GM18868 (cell line): Measurements from ENCODE around the gene UBR3.

Source experiments
- ATAC-seq: cut with Tn5 transposase; IDR thresholded peaks from one replicate; pipeline ENCODE4 v1.9.1; 2021; ENCODE audit warnings: mild to moderate bottlenecking, moderate library complexity; ENCODE audit not compliant: unreplicated experiment

The UBR3 gene

GRCh38 chr2:169999054-169999453 is 171.8 kb downstream of the UBR3 start:
- no peak for ATAC-seq

- ATAC-seq, result no peak
These were observed 174.8 kb downstream of the UBR3 start for GRCh38 chr2:170002096-170002495.

DNA sequence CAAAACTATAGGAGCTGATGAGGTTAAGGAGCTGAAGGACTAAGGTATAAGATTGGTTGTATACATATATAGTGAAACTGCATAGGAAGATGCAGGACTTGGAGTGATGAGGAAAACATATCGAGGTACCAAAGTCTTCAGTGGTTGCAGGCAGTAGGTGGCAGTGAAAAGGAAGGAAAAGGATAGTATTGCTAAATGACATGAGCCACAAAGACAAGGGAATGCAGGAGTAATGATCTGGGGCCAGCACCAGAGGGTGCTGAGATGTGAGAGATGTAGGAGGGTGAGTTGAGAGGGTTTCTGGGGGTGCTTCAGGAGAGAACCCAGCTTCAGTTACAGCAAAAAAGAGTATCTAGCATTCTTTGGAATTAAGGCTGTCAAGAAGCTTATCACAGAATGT is 178.4 kb downstream of the UBR3 start:
- ATAC-seq, result no peak

DNA sequence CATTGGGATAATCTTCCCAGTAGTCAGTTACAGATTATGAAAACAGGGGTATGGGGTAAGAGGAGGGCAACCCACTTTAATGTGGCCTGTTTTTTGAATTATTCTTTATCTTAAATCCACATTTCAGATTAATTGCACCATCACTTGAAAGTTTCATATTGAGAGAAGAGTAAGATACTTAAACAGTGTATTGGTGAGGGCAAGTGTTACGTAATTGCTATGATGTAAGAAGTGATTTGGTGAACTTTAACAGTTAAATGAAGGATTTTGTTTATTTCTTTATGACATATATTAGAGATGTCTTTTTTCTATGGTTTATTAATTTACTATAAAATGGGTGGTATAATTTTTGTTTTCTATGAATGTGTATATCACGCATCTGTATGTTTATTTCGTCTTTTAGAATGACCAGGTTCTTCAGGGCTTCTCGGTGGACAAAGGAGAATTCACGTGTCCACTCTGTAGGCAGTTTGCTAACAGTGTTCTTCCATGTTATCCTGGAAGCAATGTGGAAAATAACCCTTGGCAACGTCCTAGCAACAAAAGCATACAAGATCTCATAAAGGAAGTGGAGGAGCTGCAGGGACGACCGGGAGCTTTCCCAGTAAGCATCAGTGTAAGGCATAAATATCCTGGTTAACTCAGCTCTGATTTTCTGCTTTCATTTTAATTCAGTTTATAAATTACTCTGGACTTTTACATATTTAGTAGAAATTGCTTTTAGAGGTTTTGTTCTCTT is 179.5 kb downstream of the UBR3 start:
- no peak for ATAC-seq

DNA sequence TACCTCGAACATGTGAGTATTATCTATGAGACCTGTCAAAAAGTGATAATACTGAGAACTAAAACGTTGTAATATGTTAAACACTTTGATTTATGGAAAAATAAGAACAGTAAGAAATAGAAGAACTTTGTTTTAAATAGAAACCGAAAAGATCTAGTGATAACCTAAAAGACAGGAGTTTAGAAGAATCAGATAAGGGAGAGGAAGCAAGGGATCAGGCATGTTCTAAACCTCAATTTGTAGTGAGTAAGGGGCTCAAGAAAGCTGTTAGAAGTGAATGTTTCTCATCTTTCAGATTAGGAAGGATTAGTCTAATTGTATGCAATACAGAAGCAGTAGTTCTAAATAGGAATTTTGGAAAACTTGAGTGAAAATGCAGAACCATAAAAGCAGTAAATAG is 182.0 kb downstream of the UBR3 start:
- ATAC-seq, result no peak

GRCh38 chr2:170012773-170013172 is 185.5 kb downstream of the UBR3 start:
- no peak for ATAC-seq

- ATAC-seq, result no peak
These were observed 186.7 kb downstream of the UBR3 start for GRCh38 chr2:170013802-170014551.

DNA sequence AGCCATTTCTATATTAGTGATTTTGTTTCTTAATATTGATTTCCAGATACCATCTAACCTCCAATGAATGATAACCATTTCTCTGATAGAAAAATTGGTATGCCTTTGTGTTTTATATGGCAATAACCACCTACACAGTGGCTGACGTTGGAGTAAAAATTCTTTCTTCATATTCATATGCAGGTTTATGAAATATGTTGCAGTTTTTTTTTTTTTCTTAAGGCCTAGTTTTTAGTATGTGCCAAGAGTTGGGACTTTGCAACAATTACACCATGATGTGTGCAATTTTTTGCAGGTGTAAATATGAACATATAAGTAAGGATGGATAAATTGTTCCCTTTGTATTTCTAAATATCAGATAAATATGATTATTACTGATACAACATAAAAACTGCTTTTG is 187.5 kb downstream of the UBR3 start:
- ATAC-seq, result no peak

DNA sequence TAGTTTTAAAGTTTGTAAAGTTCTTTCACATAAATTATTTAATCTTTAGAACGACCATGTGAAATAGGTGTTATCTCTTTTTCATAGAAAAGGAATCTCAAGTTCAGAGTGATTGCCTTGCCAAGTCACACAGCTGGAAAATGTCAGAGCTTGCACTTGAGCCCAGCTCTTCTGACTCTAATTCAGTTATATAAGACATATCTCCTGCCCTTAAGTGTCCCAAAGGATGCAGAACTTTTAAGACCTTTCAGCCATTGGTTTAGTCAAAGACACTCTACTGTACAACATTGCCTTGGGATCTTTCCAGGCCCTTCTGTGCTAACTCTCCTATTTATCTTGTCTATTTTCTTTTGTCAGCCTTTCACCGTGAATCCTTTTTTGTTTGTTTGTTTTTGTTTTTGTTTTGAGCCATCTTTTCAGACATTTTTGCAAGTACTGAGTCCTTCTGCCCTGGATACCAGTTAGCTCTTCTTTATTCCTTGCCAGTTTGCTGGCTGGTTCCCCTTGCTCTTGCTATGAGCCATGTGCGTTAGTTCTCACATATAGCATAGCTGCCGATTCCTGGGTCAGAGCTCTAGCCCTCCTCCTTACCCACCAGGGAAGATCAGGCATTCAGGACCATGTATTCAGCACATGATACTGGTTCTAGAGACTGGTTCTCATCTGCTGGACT is 190.7 kb downstream of the UBR3 start:
- ATAC-seq, result no peak

DNA sequence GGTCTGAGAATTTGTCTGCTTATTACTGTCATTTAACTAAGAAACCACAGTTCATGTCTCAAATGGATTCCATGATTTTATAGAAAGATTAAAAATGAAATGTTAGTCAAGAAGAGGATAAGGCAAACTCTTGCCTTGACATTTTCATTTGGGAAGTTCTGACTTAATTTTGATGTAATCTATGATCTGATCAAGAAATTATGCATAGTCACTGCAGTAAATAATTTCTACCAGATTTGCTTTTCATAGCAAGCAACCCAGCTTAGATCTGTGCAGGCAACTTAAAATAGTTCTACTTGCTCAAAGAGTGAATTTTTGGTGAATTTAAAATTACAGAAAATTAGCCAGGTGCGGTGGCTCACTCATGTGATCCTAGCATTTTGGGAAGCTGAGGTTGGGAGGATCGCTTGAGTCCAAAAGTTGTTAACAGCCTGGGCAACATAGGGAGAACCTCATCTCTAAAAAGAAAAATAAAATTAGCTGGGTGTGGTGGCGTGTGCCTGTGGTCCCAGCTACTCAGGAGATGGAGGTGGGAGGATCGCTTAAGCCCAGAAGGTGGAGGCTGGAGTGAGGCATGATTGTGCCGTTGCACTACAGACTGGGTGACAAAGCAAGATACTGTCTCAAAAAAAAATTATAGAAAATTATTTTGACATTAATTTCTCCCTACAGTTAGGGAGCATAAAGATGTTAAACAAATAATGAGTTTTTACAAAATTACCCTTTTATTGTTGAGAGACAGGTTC is 192.0 kb downstream of the UBR3 start:
- no peak for ATAC-seq

DNA sequence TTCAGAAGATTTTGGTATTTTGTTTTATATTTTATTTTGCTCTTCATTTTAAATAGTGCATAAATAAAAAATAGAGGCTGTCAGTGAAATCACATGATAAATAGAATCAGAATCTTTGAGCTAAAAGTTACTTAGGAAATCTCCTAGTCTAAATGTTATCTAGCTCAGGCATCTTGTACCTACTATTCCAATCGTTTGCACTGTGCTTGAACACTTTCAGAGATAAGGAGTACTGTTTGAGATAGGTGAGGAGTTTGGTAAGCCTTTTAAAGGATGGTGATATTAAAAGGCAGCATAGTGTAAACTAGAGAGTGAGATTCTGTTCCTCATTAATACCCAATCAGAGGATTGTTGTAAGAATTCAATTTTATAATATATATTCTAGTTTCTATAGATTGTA is 193.5 kb downstream of the UBR3 start:
- ATAC-seq, result no peak

- no peak for ATAC-seq
These were observed 195.4 kb downstream of the UBR3 start for GRCh38 chr2:170022692-170023091.

- peak; percentile 90 for ATAC-seq
These were observed 197.5 kb downstream of the UBR3 start for GRCh38 chr2:170024721-170025120.

DNA sequence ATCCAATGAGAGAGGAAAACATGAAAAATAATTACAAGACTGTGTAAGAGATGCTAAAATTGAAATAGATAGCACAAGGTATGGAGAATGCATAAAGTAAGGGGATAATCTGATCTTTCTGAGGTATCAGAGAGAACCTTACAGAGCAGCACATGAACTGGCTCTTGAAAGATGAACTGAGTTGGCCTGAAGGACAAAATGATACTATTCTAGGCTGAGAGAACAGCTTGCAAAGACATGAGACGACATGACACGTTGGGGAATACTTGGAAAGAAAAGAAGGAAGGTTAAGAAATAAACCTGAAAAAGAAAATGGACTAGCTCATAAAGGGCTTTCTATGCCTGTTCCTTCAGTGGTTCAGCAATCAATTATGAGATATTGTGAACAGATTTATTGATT is 198.0 kb downstream of the UBR3 start:
- ATAC-seq, result no peak

- no peak for ATAC-seq
These were observed 199.1 kb downstream of the UBR3 start for GRCh38 chr2:170026361-170026760.

DNA sequence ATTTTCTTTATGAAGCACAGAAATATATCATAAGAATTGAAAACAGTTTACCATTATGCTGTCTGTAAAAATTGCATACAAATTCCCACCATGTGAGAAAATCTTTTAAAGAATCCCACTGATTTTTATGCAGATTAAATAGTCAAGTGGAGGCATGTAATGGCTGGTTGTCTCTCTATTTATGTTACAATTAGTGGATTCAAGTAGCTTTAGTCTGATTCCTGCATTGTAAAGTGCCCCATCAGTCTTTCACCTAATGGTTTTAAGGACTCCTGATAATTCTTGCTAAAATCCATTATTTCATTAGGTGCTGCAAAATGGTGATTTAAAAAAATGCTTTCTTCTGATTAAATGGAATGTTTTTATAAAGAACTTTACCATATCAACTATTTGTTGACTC is 202.3 kb downstream of the UBR3 start:
- ATAC-seq, result no peak

GRCh38 chr2:170030040-170030439 is 202.8 kb downstream of the UBR3 start:
- ATAC-seq, result no peak

DNA sequence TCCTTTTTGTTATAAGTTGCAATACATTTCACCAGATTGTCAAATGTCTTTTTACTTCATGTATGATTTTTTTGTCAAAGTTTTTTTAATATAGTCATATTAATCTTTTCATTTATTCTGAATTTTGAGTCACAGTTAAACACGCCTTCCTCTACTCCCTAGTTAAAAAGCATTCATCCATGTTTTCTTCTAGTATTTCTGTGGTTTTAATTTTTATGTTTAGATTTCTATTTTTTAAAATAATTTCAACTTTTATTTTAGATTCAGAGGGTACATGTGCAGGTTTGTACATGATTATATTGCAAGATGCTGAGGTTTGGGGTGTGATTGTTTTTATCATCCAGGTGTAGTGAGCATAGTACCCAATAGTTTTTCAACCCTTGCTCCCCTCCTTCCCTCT is 204.0 kb downstream of the UBR3 start:
- ATAC-seq, result no peak

DNA sequence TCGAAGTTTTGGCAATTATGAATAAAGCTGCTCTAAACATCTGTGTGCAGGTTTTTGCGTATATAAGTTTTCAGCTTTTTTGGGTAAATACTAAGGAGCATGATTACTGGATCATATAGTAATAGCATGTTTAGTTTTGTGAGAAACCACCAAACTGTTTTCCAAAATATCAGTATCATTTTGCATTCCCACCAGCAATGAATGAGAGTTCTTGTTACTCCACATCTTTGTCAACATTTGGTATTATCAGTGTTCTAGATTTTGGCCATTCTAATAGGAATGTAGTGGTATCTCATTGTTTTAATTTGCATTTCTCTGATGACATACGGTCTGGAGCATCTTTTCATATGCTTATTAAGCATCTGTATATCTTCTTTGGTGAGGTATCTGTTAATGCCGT is 207.3 kb downstream of the UBR3 start:
- ATAC-seq, result no peak

GRCh38 chr2:170038734-170039133 is 211.5 kb downstream of the UBR3 start:
- ATAC-seq, result no peak
